Adipocyte (in vitro differentiated cells): ENCODE data around the gene ARHGEF38.

Experiments
- DNase-seq: peaks from one replicate; pipeline ENCODE4 v3.0.0-alpha.2; 2015; ENCODE audit warnings: low read depth
- H3K27me3 ChIP-seq: replicated peaks from 2 replicates; pipeline ENCODE4 v1.7.0; 2013; ENCODE audit warnings: mild to moderate bottlenecking, low read length, moderate library complexity; ENCODE audit not compliant: control insufficient read depth, insufficient read depth
- H3K36me3 ChIP-seq: 2 replicates; pipeline ENCODE4 v1.7.0; 2013; ENCODE audit warnings: low read length, mild to moderate bottlenecking, moderate library complexity; ENCODE audit not compliant: control insufficient read depth, insufficient read depth, severe bottlenecking
- H3K4me1 ChIP-seq: 2 replicates; pipeline ENCODE4 v1.7.0; 2013; ENCODE audit warnings: mild to moderate bottlenecking, low read length, moderate library complexity; ENCODE audit not compliant: control insufficient read depth, insufficient read depth
- H3K4me3 ChIP-seq: 2 replicates; pipeline ENCODE4 v1.7.0; 2013; ENCODE audit warnings: mild to moderate bottlenecking, low read length, moderate library complexity
- H3K9ac ChIP-seq: 2 replicates; pipeline ENCODE4 v1.7.0; 2013; ENCODE audit warnings: mild to moderate bottlenecking, low read length, moderate library complexity
- H3K9me3 ChIP-seq: 2 replicates; pipeline ENCODE4 v1.7.0; 2013; ENCODE audit warnings: mild to moderate bottlenecking, low read length, moderate library complexity; ENCODE audit not compliant: control insufficient read depth

Gene ARHGEF38

GRCh38 chr4:105698607-105699006, 146.2 kb downstream of the ARHGEF38 start:
- H3K36me3 ChIP-seq, result peaks cover 57% of the 10 kb centered on the region
- no peaks in the 10 kb centered on the region for H3K4me1 ChIP-seq
- H3K4me3 ChIP-seq, result no peak overlapping the region
- no peaks in the 10 kb centered on the region for H3K9me3 ChIP-seq
- H3K27me3 ChIP-seq, result no peaks in the 10 kb centered on the region
- no peak overlapping the region for H3K9ac ChIP-seq
- DNase-seq, result no peak

GRCh38 chr4:105707782-105708180, 155.4 kb downstream of the ARHGEF38 start:
- Histone ChIP-seq H3K27me3 (no peaks in the 10 kb centered on the region), H3K9ac (peak overlapping the region; percentile 93), H3K9me3 (no peaks in the 10 kb centered on the region), H3K36me3 (no peaks in the 10 kb centered on the region), H3K4me3 (peak overlapping the region; percentile 95), H3K4me1 (peaks cover 15% of the 10 kb centered on the region)
- DNase-seq, result peak; percentile 28

- H3K4me1 ChIP-seq, result peaks cover 21% of the 10 kb centered on the region
- H3K27me3 ChIP-seq, result no peaks in the 10 kb centered on the region
- H3K9me3 ChIP-seq, result no peaks in the 10 kb centered on the region
- peak within 1 kb of the TSS; percentile 93 for H3K9ac ChIP-seq
- DNase-seq, result peak; percentile 98
- H3K36me3 ChIP-seq, result no peaks in the 10 kb centered on the region
- H3K4me3 ChIP-seq, result peak within 1 kb of the TSS; percentile 95
Measured at GRCh38 chr4:105708181-105709080, 156.0 kb downstream of the ARHGEF38 start, which contains the start of the genes GSTCD and INTS12. Gene GSTCD (plus strand): TSS chr4:105708784. CDS start chr4:105717614, 8,830 bp downstream. Gene INTS12 (minus strand): TSS chr4:105708689. CDS start chr4:105700005, 8,684 bp downstream.

- DNase-seq, result peak; percentile 53
- Histone ChIP-seq H3K4me3 (peak overlapping the region; percentile 95), H3K9ac (peak overlapping the region; percentile 93), H3K4me1 (peaks cover 25% of the 10 kb centered on the region), H3K36me3 (no peaks in the 10 kb centered on the region), H3K27me3 (no peaks in the 10 kb centered on the region), H3K9me3 (no peaks in the 10 kb centered on the region)
Measured at GRCh38 chr4:105709081-105709450, 156.6 kb downstream of the ARHGEF38 start.

GRCh38 chr4:105710012-105710600, 157.7 kb downstream of the ARHGEF38 start:
- no peak for DNase-seq
- peak overlapping the region; percentile 95 for H3K4me3 ChIP-seq
- H3K36me3 ChIP-seq, result no peaks in the 10 kb centered on the region
- peaks cover 35% of the 10 kb centered on the region for H3K4me1 ChIP-seq
- no peak overlapping the region for H3K9ac ChIP-seq
- no peaks in the 10 kb centered on the region for H3K27me3 ChIP-seq
- no peaks in the 10 kb centered on the region for H3K9me3 ChIP-seq

- Histone ChIP-seq H3K4me3 (no peak overlapping the region), H3K27me3 (no peaks in the 10 kb centered on the region), H3K9ac (no peak overlapping the region), H3K9me3 (no peaks in the 10 kb centered on the region), H3K36me3 (no peaks in the 10 kb centered on the region), H3K4me1 (peaks cover 35% of the 10 kb centered on the region)
- DNase-seq, result no peak
Measured at GRCh38 chr4:105710678-105711077, 158.3 kb downstream of the ARHGEF38 start.

- DNase-seq, result no peak
- no peak overlapping the region for H3K9ac ChIP-seq
- H3K4me1 ChIP-seq, result peaks cover 26% of the 10 kb centered on the region
- no peaks in the 10 kb centered on the region for H3K27me3 ChIP-seq
- H3K36me3 ChIP-seq, result no peaks in the 10 kb centered on the region
- no peaks in the 10 kb centered on the region for H3K9me3 ChIP-seq
- H3K4me3 ChIP-seq, result no peak overlapping the region
Measured at GRCh38 chr4:105712766-105713165, 160.3 kb downstream of the ARHGEF38 start.

GRCh38 chr4:105714071-105714521, 161.7 kb downstream of the ARHGEF38 start:
- Histone ChIP-seq H3K36me3 (peaks cover 1% of the 10 kb centered on the region), H3K4me3 (peak overlapping the region; percentile 42), H3K9ac (peak overlapping the region; percentile 20), H3K27me3 (no peaks in the 10 kb centered on the region), H3K9me3 (no peaks in the 10 kb centered on the region), H3K4me1 (peaks cover 26% of the 10 kb centered on the region)
- no peak for DNase-seq

GRCh38 chr4:105714932-105715331, 162.5 kb downstream of the ARHGEF38 start:
- no peak for DNase-seq
- Histone ChIP-seq H3K36me3 (peaks cover 8% of the 10 kb centered on the region), H3K4me1 (peaks cover 21% of the 10 kb centered on the region), H3K4me3 (no peak overlapping the region), H3K27me3 (no peaks in the 10 kb centered on the region), H3K9me3 (no peaks in the 10 kb centered on the region), H3K9ac (peak overlapping the region; percentile 43)

GRCh38 chr4:105715692-105716278, 163.4 kb downstream of the ARHGEF38 start:
- Histone ChIP-seq H3K4me1 (peaks cover 21% of the 10 kb centered on the region), H3K27me3 (no peaks in the 10 kb centered on the region), H3K9ac (no peak overlapping the region), H3K36me3 (peaks cover 8% of the 10 kb centered on the region), H3K4me3 (no peak overlapping the region), H3K9me3 (no peaks in the 10 kb centered on the region)
- peak; percentile 84 for DNase-seq

- peaks cover 8% of the 10 kb centered on the region for H3K4me1 ChIP-seq
- no peak for DNase-seq
- H3K27me3 ChIP-seq, result no peaks in the 10 kb centered on the region
- H3K36me3 ChIP-seq, result peaks cover 8% of the 10 kb centered on the region
- H3K9me3 ChIP-seq, result no peaks in the 10 kb centered on the region
- no peak overlapping the region for H3K4me3 ChIP-seq
- H3K9ac ChIP-seq, result no peak overlapping the region
Measured at GRCh38 chr4:105719204-105719603, 166.8 kb downstream of the ARHGEF38 start.
